ENCODE measurements around the gene TMEM169.

Gene TMEM169

DNA sequence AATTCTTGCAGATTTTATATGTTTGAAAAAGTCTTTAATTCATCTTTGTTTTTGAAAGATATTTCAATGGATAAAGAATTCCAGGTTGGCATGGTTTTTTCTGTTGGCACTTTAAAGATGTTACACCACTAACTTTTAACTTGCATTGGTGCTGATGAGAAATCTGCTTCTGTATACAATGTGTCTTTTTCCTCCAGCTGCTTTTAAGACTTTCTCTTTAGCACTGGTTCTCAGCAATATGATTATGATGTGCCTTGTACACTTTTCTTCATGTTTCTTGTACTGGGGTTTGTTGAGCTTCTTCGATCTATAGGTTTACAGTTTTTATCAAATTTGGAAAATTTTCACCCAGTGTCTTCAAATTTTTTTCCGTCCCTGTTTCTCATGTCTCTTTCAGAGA is 29.3 kb upstream of the TMEM169 start:
- H3K4me3 ChIP-seq (replicated peaks; ENCODE audit: insufficient read depth, low read length), result no peak overlapping the region
- TF ChIP-seq, protein P1, sequence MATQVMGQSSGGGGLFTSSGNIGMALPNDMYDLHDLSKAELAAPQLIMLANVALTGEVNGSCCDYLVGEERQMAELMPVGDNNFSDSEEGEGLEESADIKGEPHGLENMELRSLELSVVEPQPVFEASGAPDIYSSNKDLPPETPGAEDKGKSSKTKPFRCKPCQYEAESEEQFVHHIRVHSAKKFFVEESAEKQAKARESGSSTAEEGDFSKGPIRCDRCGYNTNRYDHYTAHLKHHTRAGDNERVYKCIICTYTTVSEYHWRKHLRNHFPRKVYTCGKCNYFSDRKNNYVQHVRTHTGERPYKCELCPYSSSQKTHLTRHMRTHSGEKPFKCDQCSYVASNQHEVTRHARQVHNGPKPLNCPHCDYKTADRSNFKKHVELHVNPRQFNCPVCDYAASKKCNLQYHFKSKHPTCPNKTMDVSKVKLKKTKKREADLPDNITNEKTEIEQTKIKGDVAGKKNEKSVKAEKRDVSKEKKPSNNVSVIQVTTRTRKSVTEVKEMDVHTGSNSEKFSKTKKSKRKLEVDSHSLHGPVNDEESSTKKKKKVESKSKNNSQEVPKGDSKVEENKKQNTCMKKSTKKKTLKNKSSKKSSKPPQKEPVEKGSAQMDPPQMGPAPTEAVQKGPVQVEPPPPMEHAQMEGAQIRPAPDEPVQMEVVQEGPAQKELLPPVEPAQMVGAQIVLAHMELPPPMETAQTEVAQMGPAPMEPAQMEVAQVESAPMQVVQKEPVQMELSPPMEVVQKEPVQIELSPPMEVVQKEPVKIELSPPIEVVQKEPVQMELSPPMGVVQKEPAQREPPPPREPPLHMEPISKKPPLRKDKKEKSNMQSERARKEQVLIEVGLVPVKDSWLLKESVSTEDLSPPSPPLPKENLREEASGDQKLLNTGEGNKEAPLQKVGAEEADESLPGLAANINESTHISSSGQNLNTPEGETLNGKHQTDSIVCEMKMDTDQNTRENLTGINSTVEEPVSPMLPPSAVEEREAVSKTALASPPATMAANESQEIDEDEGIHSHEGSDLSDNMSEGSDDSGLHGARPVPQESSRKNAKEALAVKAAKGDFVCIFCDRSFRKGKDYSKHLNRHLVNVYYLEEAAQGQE (IDR thresholded peaks at IDR 0.05; ENCODE audit: insufficient replicate concordance, low read depth), result no peak
- no peak for TF ChIP-seq GABPA (IDR thresholded peaks at IDR 0.05; ENCODE audit: low read depth)
- TF ChIP-seq POLR2AphosphoS5 (IDR thresholded peaks at IDR 0.05; ENCODE audit: low read depth), result no peak
- TF ChIP-seq, protein P2, sequence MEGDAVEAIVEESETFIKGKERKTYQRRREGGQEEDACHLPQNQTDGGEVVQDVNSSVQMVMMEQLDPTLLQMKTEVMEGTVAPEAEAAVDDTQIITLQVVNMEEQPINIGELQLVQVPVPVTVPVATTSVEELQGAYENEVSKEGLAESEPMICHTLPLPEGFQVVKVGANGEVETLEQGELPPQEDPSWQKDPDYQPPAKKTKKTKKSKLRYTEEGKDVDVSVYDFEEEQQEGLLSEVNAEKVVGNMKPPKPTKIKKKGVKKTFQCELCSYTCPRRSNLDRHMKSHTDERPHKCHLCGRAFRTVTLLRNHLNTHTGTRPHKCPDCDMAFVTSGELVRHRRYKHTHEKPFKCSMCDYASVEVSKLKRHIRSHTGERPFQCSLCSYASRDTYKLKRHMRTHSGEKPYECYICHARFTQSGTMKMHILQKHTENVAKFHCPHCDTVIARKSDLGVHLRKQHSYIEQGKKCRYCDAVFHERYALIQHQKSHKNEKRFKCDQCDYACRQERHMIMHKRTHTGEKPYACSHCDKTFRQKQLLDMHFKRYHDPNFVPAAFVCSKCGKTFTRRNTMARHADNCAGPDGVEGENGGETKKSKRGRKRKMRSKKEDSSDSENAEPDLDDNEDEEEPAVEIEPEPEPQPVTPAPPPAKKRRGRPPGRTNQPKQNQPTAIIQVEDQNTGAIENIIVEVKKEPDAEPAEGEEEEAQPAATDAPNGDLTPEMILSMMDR (IDR thresholded peaks at IDR 0.05; ENCODE audit: insufficient read depth, low read length), result no peak
- TF ChIP-seq SPI1 (IDR thresholded peaks at IDR 0.05; ENCODE audit: borderline replicate concordance, low read depth), result no peak
- H3K27ac ChIP-seq (replicated peaks), result no peak overlapping the region
- DNase-seq (ENCODE audit: low read depth in 1 of 2, low spot score in 1 of 2), result no peak
- H3K27me3 ChIP-seq (ENCODE audit: insufficient read depth, poor library complexity, severe bottlenecking), result no peaks in the 10 kb centered on the region

DNA sequence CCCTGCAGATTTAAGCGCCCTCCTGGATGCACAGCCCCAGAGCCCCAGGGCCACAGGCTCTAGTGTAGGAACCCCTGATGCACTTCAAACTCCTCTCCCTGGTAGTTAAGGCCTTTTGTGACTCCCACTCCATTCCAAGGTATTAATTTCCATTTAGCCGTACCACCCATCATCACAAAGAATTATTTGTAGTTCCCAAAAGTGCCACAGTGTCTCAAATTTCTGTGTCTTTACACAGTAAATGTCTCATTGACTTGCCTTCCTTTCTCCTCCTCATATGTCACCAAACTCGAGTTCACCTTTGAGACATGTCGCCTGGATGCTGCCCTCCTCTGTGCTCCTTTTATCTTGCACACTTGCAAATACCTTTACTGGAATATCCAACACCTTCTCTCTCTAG is 26.0 kb upstream of the TMEM169 start:
- TF ChIP-seq, protein P2 (IDR thresholded peaks at IDR 0.05; ENCODE audit: insufficient read depth, low read length), result no peak
- TF ChIP-seq SPI1 (IDR thresholded peaks at IDR 0.05; ENCODE audit: borderline replicate concordance, low read depth) (no peak), POLR2AphosphoS5 (IDR thresholded peaks at IDR 0.05; ENCODE audit: low read depth) (no peak), GABPA (IDR thresholded peaks at IDR 0.05; ENCODE audit: low read depth) (no peak)
- TF ChIP-seq, protein P1 (IDR thresholded peaks at IDR 0.05; ENCODE audit: insufficient replicate concordance, low read depth), result no peak
- H3K4me3 ChIP-seq (replicated peaks; ENCODE audit: insufficient read depth, low read length), result no peak overlapping the region
- H3K27me3 ChIP-seq (ENCODE audit: insufficient read depth, poor library complexity, severe bottlenecking), result no peaks in the 10 kb centered on the region
- H3K27ac ChIP-seq (replicated peaks), result no peak overlapping the region
- no peak for DNase-seq (ENCODE audit: low read depth in 1 of 2, low spot score in 1 of 2)

DNA sequence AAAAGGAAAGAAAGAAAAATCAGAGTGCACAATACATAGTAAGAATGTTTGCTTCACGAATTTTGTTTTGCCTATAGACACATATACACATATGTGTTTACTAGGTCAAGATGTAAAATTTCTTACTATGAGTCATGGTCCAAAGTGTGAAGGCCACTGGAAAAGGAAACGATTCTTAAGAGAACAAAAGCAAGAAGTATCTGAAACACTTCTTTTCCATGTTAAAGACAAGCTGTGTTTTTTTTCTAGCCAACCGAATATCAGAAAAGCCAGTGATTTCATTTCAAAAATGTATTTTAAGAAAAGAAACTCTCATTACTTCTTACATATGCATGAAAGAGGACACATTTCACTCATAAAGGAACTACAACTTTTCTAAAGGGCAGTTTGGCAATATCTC is 25.0 kb upstream of the TMEM169 start:
- no peak for DNase-seq (ENCODE audit: low read depth in 1 of 2, low spot score in 1 of 2)
- Histone ChIP-seq H3K4me3 (replicated peaks; ENCODE audit: insufficient read depth, low read length) (no peak overlapping the region), H3K27ac (replicated peaks) (no peak overlapping the region), H3K27me3 (ENCODE audit: insufficient read depth, poor library complexity, severe bottlenecking) (no peaks in the 10 kb centered on the region)
- TF ChIP-seq SPI1 (IDR thresholded peaks at IDR 0.05; ENCODE audit: borderline replicate concordance, low read depth) (no peak), POLR2AphosphoS5 (IDR thresholded peaks at IDR 0.05; ENCODE audit: low read depth) (no peak), GABPA (IDR thresholded peaks at IDR 0.05; ENCODE audit: low read depth) (no peak)
- TF ChIP-seq, protein P1 (IDR thresholded peaks at IDR 0.05; ENCODE audit: insufficient replicate concordance, low read depth), result no peak
- TF ChIP-seq, protein P2 (IDR thresholded peaks at IDR 0.05; ENCODE audit: insufficient read depth, low read length), result no peak

Measured in HL-60 (cell line).